K562 (cell line): Measurements from ENCODE around the gene KRTAP29-1. TPM values are rescaled to one million over a fixed set of nuclear protein-coding genes. Genes with fewer than 3 reads are reported as not detected.

Source experiments
- BHLHE40 ChIP-seq: IDR thresholded peaks from 2 replicates; pipeline ENCODE4 v1.6.1; 2011; ENCODE audit warnings: low read length, improper control_type of control experiment
- CXXC5 ChIP-seq: fragments of 250-450 bp; sonication (Bioruptor Pico); IDR thresholded peaks from 2 replicates; pipeline ENCODE4 v1.8.0; 2022; ENCODE audit warnings: inconsistent platforms, mild to moderate bottlenecking, moderate library complexity
- FIP1L1 ChIP-seq: fragments of 200-400 bp; formaldehyde crosslinking; IDR thresholded peaks from 2 replicates; pipeline ENCODE4 v1.6.1; 2018; ENCODE audit warnings: mild to moderate bottlenecking, low read depth, low read length; ENCODE audit not compliant: poor library complexity, severe bottlenecking
- HDGF ChIP-seq: fragments of 450-650 bp; IDR thresholded peaks from 2 replicates; pipeline ENCODE4 v1.6.1; 2016
- KAT8 ChIP-seq: fragments of 450-650 bp; IDR thresholded peaks from 2 replicates; pipeline ENCODE4 v1.6.1; 2016; ENCODE audit warnings: low read depth, mild to moderate bottlenecking
- MECOM ChIP-seq: fragments of 250-450 bp; sonication (Bioruptor Pico); IDR thresholded peaks from 2 replicates; pipeline ENCODE4 v1.8.0; 2022; ENCODE audit warnings: inconsistent platforms
- NR3C1 ChIP-seq: sonication (generic); formaldehyde crosslinking; IDR thresholded peaks from 2 replicates; pipeline ENCODE4 v1.8.1; 2022; ENCODE audit warnings: missing genetic modification reagents
- RBM25 ChIP-seq: fragments of 200-400 bp; formaldehyde crosslinking; IDR thresholded peaks from 2 replicates; pipeline ENCODE4 v1.6.1; 2018; ENCODE audit warnings: low read length, low read depth, moderate library complexity; ENCODE audit not compliant: severe bottlenecking
- SMAD1 ChIP-seq: fragments of 150-350 bp; IDR thresholded peaks from 2 replicates; pipeline ENCODE4 v1.6.1; 2014; ENCODE audit warnings: low read length, low read depth; ENCODE audit not compliant: partially characterized antibody
- XRCC3 ChIP-seq: fragments of 450-650 bp; IDR thresholded peaks from 2 replicates; pipeline ENCODE4 v1.6.1; 2017; ENCODE audit warnings: mild to moderate bottlenecking, moderate library complexity
- XRCC5 ChIP-seq: fragments of 200-400 bp; formaldehyde crosslinking; IDR thresholded peaks from 2 replicates; pipeline ENCODE4 v1.6.1; 2017; ENCODE audit warnings: low read depth, mild to moderate bottlenecking, low read length
- polyA plus RNA-seq, 8 experiments: library from polyadenylated mRNA; depleted of rRNA in 4 of 8; stranded (reverse) in 5 of 8; unstranded in 3 of 8; fragments of >200 nt; fragmentation: Nextera tagmentation in 2 of 8; fragmentation: Illumina TruSeq in 1 of 8; extraction: Ambion mirVana in 2 of 8; extraction: Trizol in 1 of 8; gene quantifications; 2 replicates each; pipeline versions ENCODE4 v1.2.1 to v1.2.3, GENCODE V29; 2011 to 2014; ENCODE audit warnings: inconsistent platforms in 1 of 8, missing spikeins in 1 of 8
- small RNA-seq: library from RNA; depleted of rRNA; stranded (forward); fragments of <200 nt; gene quantifications from one replicate; pipeline ENCODE3, GENCODE V24; 2014
- total RNA-seq, 7 experiments: library from RNA; depleted of rRNA in 6 of 7; stranded (reverse); fragments of >200 nt in 6 of 7; fragmentation: Illumina TruSeq in 2 of 7; extraction: Trizol in 2 of 7; gene quantifications; 2 replicates each; pipeline versions ENCODE4 v1.2.1 to v1.2.3, GENCODE V29; 2011 to 2021; ENCODE audit warnings: low replicate concordance in 1 of 7

KRTAP29-1 gene
- total and polyA plus RNA-seq, 9 of the 15 experiments (the other 6 are each of a cell fraction or from before 2014, with no cell fraction given), result not detected

- TF ChIP-seq CXXC5 (CRISPR knock-in tag) (no peak), SMAD1 (no peak), NR3C1 (CRISPR knock-in tag) (no peak), BHLHE40 (no peak), KAT8 (no peak), HDGF (no peak), FIP1L1 (no peak), RBM25 (no peak), XRCC3 (no peak), MECOM (no peak), XRCC5 (no peak)
Measured at GRCh38 chr17:41254861-41255260, 47.8 kb downstream of the KRTAP29-1 start (continued).

Small RNAs within 50 kb of the gene (small RNA-seq; reads per million reads assigned to genes)
- gene KRTAP9-10P, result not detected

Other genes starting within 250 kb of the KRTAP29-1 start
Only the 7 nearest of the 37 such genes appear.
- not detected in 2 replicates for gene KRTAP9-4, start 53.2 kb downstream of the KRTAP29-1 start, total RNA-seq (2014; rRNA removed)
- not detected in 2 replicates for gene KRTAP9-4, start 53.2 kb downstream of the KRTAP29-1 start, total RNA-seq (2014; rRNA removed; fragmentation: Illumina TruSeq; extraction: Trizol)
- gene KRTAP9-4, start 53.2 kb downstream of the KRTAP29-1 start, total RNA-seq (2015; rRNA removed; fragmentation: Illumina TruSeq; extraction: Trizol), result not detected in 2 replicates
- gene KRTAP9-4, start 53.2 kb downstream of the KRTAP29-1 start, total RNA-seq (2021), result not detected in 2 replicates
- not detected in 2 replicates for gene KRTAP9-4, start 53.2 kb downstream of the KRTAP29-1 start, polyA plus RNA-seq (2011; rRNA removed)
- gene KRTAP9-4, start 53.2 kb downstream of the KRTAP29-1 start, polyA plus RNA-seq (2014; fragmentation: Illumina TruSeq; extraction: Trizol), result not detected in 2 replicates
- gene KRTAP9-4, start 53.2 kb downstream of the KRTAP29-1 start, polyA plus RNA-seq (2014; fragmentation: Nextera tagmentation; extraction: Ambion mirVana), result not detected
- gene KRTAP9-4, start 53.2 kb downstream of the KRTAP29-1 start, polyA plus RNA-seq (2014; rRNA removed), result not detected in 2 replicates
- gene KRTAP9-9, start 47.5 kb downstream of the KRTAP29-1 start, total RNA-seq (2014; rRNA removed), result not detected in 2 replicates
- gene KRTAP9-9, start 47.5 kb downstream of the KRTAP29-1 start, total RNA-seq (2014; rRNA removed; fragmentation: Illumina TruSeq; extraction: Trizol), result not detected in 2 replicates
- not detected in 2 replicates for gene KRTAP9-9, start 47.5 kb downstream of the KRTAP29-1 start, total RNA-seq (2015; rRNA removed; fragmentation: Illumina TruSeq; extraction: Trizol)
- not detected in 2 replicates for gene KRTAP9-9, start 47.5 kb downstream of the KRTAP29-1 start, total RNA-seq (2021)
- not detected in 2 replicates for gene KRTAP9-9, start 47.5 kb downstream of the KRTAP29-1 start, polyA plus RNA-seq (2011; rRNA removed)
- gene KRTAP9-9, start 47.5 kb downstream of the KRTAP29-1 start, polyA plus RNA-seq (2014; fragmentation: Illumina TruSeq; extraction: Trizol), result not detected in 2 replicates
- not detected for gene KRTAP9-9, start 47.5 kb downstream of the KRTAP29-1 start, polyA plus RNA-seq (2014; fragmentation: Nextera tagmentation; extraction: Ambion mirVana)
- gene KRTAP9-9, start 47.5 kb downstream of the KRTAP29-1 start, polyA plus RNA-seq (2014; rRNA removed), result not detected in 2 replicates
- not detected in 2 replicates for gene KRTAP9-6, start 37.5 kb downstream of the KRTAP29-1 start, total RNA-seq (2014; rRNA removed)
- gene KRTAP9-6, start 37.5 kb downstream of the KRTAP29-1 start, total RNA-seq (2014; rRNA removed; fragmentation: Illumina TruSeq; extraction: Trizol), result not detected in 2 replicates
- not detected in 2 replicates for gene KRTAP9-6, start 37.5 kb downstream of the KRTAP29-1 start, total RNA-seq (2015; rRNA removed; fragmentation: Illumina TruSeq; extraction: Trizol)
- gene KRTAP9-6, start 37.5 kb downstream of the KRTAP29-1 start, total RNA-seq (2021), result not detected in 2 replicates
- not detected in 2 replicates for gene KRTAP9-6, start 37.5 kb downstream of the KRTAP29-1 start, polyA plus RNA-seq (2011; rRNA removed)
- gene KRTAP9-6, start 37.5 kb downstream of the KRTAP29-1 start, polyA plus RNA-seq (2014; fragmentation: Illumina TruSeq; extraction: Trizol), result not detected in 2 replicates
- not detected for gene KRTAP9-6, start 37.5 kb downstream of the KRTAP29-1 start, polyA plus RNA-seq (2014; fragmentation: Nextera tagmentation; extraction: Ambion mirVana)
- not detected in 2 replicates for gene KRTAP9-6, start 37.5 kb downstream of the KRTAP29-1 start, polyA plus RNA-seq (2014; rRNA removed)
- gene KRTAP9-7, start 27.2 kb downstream of the KRTAP29-1 start, total RNA-seq (2014; rRNA removed), result not detected in 2 replicates
- gene KRTAP9-7, start 27.2 kb downstream of the KRTAP29-1 start, total RNA-seq (2014; rRNA removed; fragmentation: Illumina TruSeq; extraction: Trizol), result not detected in 2 replicates
- gene KRTAP9-7, start 27.2 kb downstream of the KRTAP29-1 start, total RNA-seq (2015; rRNA removed; fragmentation: Illumina TruSeq; extraction: Trizol), result not detected in 2 replicates
- gene KRTAP9-7, start 27.2 kb downstream of the KRTAP29-1 start, total RNA-seq (2021), result not detected in 2 replicates
- gene KRTAP9-7, start 27.2 kb downstream of the KRTAP29-1 start, polyA plus RNA-seq (2011; rRNA removed), result not detected in 2 replicates
- gene KRTAP9-7, start 27.2 kb downstream of the KRTAP29-1 start, polyA plus RNA-seq (2014; fragmentation: Illumina TruSeq; extraction: Trizol), result not detected in 2 replicates
- gene KRTAP9-7, start 27.2 kb downstream of the KRTAP29-1 start, polyA plus RNA-seq (2014; fragmentation: Nextera tagmentation; extraction: Ambion mirVana), result not detected
- not detected in 2 replicates for gene KRTAP9-7, start 27.2 kb downstream of the KRTAP29-1 start, polyA plus RNA-seq (2014; rRNA removed)
- gene KRTAP16-1, start 6.5 kb upstream of the KRTAP29-1 start, total RNA-seq (2014; rRNA removed), result not detected in 2 replicates
- gene KRTAP16-1, start 6.5 kb upstream of the KRTAP29-1 start, total RNA-seq (2014; rRNA removed; fragmentation: Illumina TruSeq; extraction: Trizol), result not detected in 2 replicates
- not detected in 2 replicates for gene KRTAP16-1, start 6.5 kb upstream of the KRTAP29-1 start, total RNA-seq (2015; rRNA removed; fragmentation: Illumina TruSeq; extraction: Trizol)
- gene KRTAP16-1, start 6.5 kb upstream of the KRTAP29-1 start, total RNA-seq (2021), result not detected in 2 replicates
- gene KRTAP16-1, start 6.5 kb upstream of the KRTAP29-1 start, polyA plus RNA-seq (2011; rRNA removed), result not detected in 2 replicates
- gene KRTAP16-1, start 6.5 kb upstream of the KRTAP29-1 start, polyA plus RNA-seq (2014; fragmentation: Illumina TruSeq; extraction: Trizol), result not detected in 2 replicates
- gene KRTAP16-1, start 6.5 kb upstream of the KRTAP29-1 start, polyA plus RNA-seq (2014; fragmentation: Nextera tagmentation; extraction: Ambion mirVana), result not detected
- gene KRTAP16-1, start 6.5 kb upstream of the KRTAP29-1 start, polyA plus RNA-seq (2014; rRNA removed), result not detected in 2 replicates
- not detected in 2 replicates for gene KRTAP17-1, start 12.9 kb upstream of the KRTAP29-1 start, total RNA-seq (2014; rRNA removed)
- gene KRTAP17-1, start 12.9 kb upstream of the KRTAP29-1 start, total RNA-seq (2014; rRNA removed; fragmentation: Illumina TruSeq; extraction: Trizol), result not detected in 2 replicates
- gene KRTAP17-1, start 12.9 kb upstream of the KRTAP29-1 start, total RNA-seq (2015; rRNA removed; fragmentation: Illumina TruSeq; extraction: Trizol), result not detected in 2 replicates
- not detected in 2 replicates for gene KRTAP17-1, start 12.9 kb upstream of the KRTAP29-1 start, total RNA-seq (2021)
- gene KRTAP17-1, start 12.9 kb upstream of the KRTAP29-1 start, polyA plus RNA-seq (2011; rRNA removed), result not detected in 2 replicates
- not detected in 2 replicates for gene KRTAP17-1, start 12.9 kb upstream of the KRTAP29-1 start, polyA plus RNA-seq (2014; fragmentation: Illumina TruSeq; extraction: Trizol)
- gene KRTAP17-1, start 12.9 kb upstream of the KRTAP29-1 start, polyA plus RNA-seq (2014; fragmentation: Nextera tagmentation; extraction: Ambion mirVana), result not detected
- gene KRTAP17-1, start 12.9 kb upstream of the KRTAP29-1 start, polyA plus RNA-seq (2014; rRNA removed), result not detected in 2 replicates
- gene KRT33A, start 48.0 kb upstream of the KRTAP29-1 start, total RNA-seq (2014; rRNA removed), result not detected in 2 replicates
- gene KRT33A, start 48.0 kb upstream of the KRTAP29-1 start, total RNA-seq (2014; rRNA removed; fragmentation: Illumina TruSeq; extraction: Trizol), result not detected in 2 replicates
- gene KRT33A, start 48.0 kb upstream of the KRTAP29-1 start, total RNA-seq (2015; rRNA removed; fragmentation: Illumina TruSeq; extraction: Trizol), result not detected in 2 replicates
- gene KRT33A, start 48.0 kb upstream of the KRTAP29-1 start, total RNA-seq (2021), result not detected in 2 replicates
- gene KRT33A, start 48.0 kb upstream of the KRTAP29-1 start, polyA plus RNA-seq (2011; rRNA removed), result not detected in 2 replicates
- not detected in 2 replicates for gene KRT33A, start 48.0 kb upstream of the KRTAP29-1 start, polyA plus RNA-seq (2014; fragmentation: Illumina TruSeq; extraction: Trizol)
- not detected for gene KRT33A, start 48.0 kb upstream of the KRTAP29-1 start, polyA plus RNA-seq (2014; fragmentation: Nextera tagmentation; extraction: Ambion mirVana)
- gene KRT33A, start 48.0 kb upstream of the KRTAP29-1 start, polyA plus RNA-seq (2014; rRNA removed), result not detected in 2 replicates